A549 (cell line): ENCODE data around the gene RAPGEF3.

Experiments used
- CTCF ChIP-seq: fragments of >200 bp; sonication (Bioruptor Twin); formaldehyde crosslinking; IDR thresholded peaks from 3 replicates; pipeline ENCODE4 v1.5.1; 2016
- E2F6 ChIP-seq: IDR thresholded peaks from 2 replicates; pipeline ENCODE4 v1.6.1; 2012; ENCODE audit warnings: low read depth, borderline replicate concordance
- EHMT2 ChIP-seq: fragments of 200-600 bp; sonication (generic); IDR thresholded peaks from 2 replicates; pipeline ENCODE4 v1.6.1; 2016; ENCODE audit warnings: antibody characterized with exemption, low read depth, mild to moderate bottlenecking, moderate library complexity
- EP300 ChIP-seq, 2 experiments: fragments of >200 bp; sonication (Bioruptor Twin); formaldehyde crosslinking; IDR thresholded peaks; 2 replicates in 1 of 2; 3 replicates in 1 of 2; pipeline ENCODE4 v1.6.1; 2016 to 2017
- JUNB ChIP-seq: fragments of >200 bp; sonication (Bioruptor Twin); formaldehyde crosslinking; IDR thresholded peaks from 2 replicates; pipeline ENCODE4 v1.6.1; 2016
- POLR2A ChIP-seq: IDR thresholded peaks from 2 replicates; pipeline ENCODE4 v1.6.1; 2012; ENCODE audit warnings: mild to moderate bottlenecking, low read length
- SMC3 ChIP-seq: fragments of >200 bp; sonication (Bioruptor Twin); formaldehyde crosslinking; IDR thresholded peaks from 3 replicates; pipeline ENCODE4 v1.6.1; 2018; ENCODE audit warnings: inconsistent platforms
- USF2 ChIP-seq: fragments of 450-650 bp; IDR thresholded peaks from 2 replicates; pipeline ENCODE4 v1.6.1; 2014; ENCODE audit warnings: antibody characterized with exemption

DNA sequence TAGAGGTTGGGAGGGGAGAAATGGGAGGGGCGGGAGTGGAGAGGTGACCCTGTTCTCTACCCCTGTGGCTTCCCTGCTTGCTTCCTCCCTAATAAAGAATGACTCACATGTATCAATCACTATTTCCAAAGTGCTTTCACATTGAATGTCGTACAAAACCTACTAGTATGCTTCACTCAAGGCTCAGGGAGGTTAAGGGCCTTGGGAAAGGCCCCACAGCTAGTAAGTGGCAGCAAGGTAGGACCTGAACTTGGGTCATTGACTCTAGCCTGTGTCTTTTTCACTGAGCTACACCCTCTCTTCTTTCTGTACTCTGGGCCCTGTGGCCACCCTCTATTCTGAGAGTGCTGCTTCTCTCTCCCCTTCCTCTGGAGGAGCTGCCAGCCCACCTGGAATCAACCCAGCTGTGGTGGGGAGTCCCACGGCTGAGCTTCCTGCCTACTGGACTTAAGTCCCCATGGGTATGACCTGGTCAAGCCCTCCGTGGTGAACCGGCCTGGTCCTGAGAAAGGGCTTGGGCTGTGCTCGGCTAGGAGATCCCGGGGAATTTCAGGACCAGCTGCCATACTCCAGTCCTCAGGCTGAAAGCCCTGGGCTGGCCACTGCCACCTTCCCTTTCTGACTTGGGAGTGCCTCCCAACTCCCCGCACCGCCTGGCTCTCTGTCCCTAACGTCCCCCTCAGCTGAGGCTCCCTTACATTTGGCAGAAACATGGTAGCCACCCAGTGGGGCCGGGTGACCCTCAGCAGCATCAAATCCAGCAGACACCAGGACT is 27.4 kb upstream of the RAPGEF3 start:
- TF ChIP-seq CTCF (no peak), JUNB (no peak), POLR2A (no peak), EHMT2 (no peak), SMC3 (no peak), EP300 (IDR thresholded peaks at IDR 0.05) (no peak), USF2 (no peak), E2F6 (no peak)
